ENCODE data around the gene ROCK1. TPM values are rescaled to one million over a fixed set of nuclear protein-coding genes. Genes with fewer than 3 reads are reported as not detected.
A peak's percentile ranks its signal among the peaks of the same experiment; 100 is the strongest.
"Not testable (repeated sequence)": the region's sequence is repeated elsewhere in the genome, so short reads cannot be mapped to it uniquely, and the experiment has no call there.

Gene ROCK1
- 10 to 100 TPM in 3 of 4 donors, 1 to 10 TPM in 1; 6.8 to 42.3 (median 12.4) TPM for polyA plus RNA-seq
- long read RNA-seq, donor 1: 0 reads
- long read RNA-seq, donor 2: 0 reads
- long read RNA-seq, donor 3: 0 reads
- long read RNA-seq, donor 4: 0 reads
- long read RNA-seq, donor 5, partial matches to known transcripts: 6 of 6 reads
- long read RNA-seq, donor 5, other reads (novel, unspliced or antisense): 0 of 6 reads
- long read RNA-seq, donor 6, partial matches to known transcripts: 23 of 23 reads
- long read RNA-seq, donor 6, other reads (novel, unspliced or antisense): 0 of 23 reads
- long read RNA-seq, donor 7: 0 reads
- long read RNA-seq, donor 8: 0 reads
- long read RNA-seq, donor 9: 0 reads
- long read RNA-seq, donor 10: 0 reads

DNA sequence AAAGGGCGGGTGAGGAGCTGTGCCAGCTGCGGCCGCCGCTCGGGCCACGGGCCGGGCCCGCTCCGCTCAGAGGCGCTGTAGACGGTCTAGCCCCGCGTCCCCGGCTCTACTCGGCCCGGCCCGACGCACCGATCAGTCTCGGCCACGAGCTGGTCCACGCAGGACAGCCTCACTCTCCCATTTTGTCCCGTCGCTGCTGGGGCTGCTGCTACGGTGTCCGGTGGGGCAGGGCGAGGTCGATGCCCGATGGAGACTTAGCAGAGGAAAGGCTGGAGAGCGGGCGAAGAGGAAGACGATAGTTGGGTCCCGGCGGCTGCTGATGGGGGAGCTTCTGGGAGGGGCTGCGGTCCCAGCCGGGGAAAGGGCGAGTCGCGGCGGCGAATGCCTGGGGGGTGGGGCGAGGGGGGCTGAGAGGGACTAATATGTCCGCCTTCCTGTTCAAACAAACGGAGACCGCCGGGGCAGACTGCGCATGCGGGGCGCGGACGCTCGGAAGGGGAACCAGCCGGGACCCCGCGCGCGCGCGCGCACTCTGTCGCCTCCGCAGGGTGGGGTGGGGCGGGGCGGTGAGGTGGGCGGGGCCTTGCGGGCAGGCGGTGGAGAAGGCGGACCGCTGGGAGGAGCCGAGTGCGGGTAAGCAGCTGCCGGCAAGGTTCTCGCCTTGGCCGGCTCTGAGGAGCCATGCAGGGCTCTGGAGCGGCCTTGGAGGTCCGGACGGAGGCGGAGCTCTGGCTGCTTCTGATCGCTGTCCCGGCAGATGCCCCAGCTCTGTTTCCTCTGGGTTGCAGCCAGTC is at the start of gene ROCK1:
ROCK1 (minus strand) TSS at position 468 of the 794 bp plus-strand sequence. CDS start 903 bp downstream, outside the sequence.
- Histone ChIP-seq H3K9me3 (ENCODE audit: control insufficient read depth in 2 of 2, insufficient read depth in 1 of 2, low read depth in 1 of 2, low read length in 1 of 2) (no peaks in the 10 kb centered on the region), H3K36me3 (ENCODE audit: control insufficient read depth in 3 of 3, insufficient read depth in 2 of 3, low read depth in 1 of 3, low read length in 3 of 3) (no peaks in the 10 kb centered on the region), H3K27me3 (ENCODE audit: control insufficient read depth in 3 of 3, insufficient read depth in 3 of 3, low read length in 3 of 3) (no peaks in the 10 kb centered on the region), H3K27ac (ENCODE audit: low read depth in 1 of 3, low read length in 2 of 3) (peak within 1 kb of the TSS; percentile 90 to 98 (median 98)), H3K4me1 (ENCODE audit: control insufficient read depth in 3 of 3, insufficient read depth in 2 of 3, low read depth in 1 of 3, low read length in 2 of 3) (peaks cover 4 to 14% (median 9%) of the 10 kb centered on the region in 3 donors), H3K4me3 (ENCODE audit: low read depth in 1 of 3, low read length in 3 of 3) (peak within 1 kb of the TSS; percentile 73 to 96 (median 96))
- 0 to 1% (median 0%) methylated on average over 60 to 80 of the region's 80 CpGs for WGBS, 3 donors
- FAIRE-seq (no peak), DNase-seq (peak; percentile 94 to 98)

- no peak for FAIRE-seq
- Histone ChIP-seq H3K27ac (ENCODE audit: low read depth in 1 of 3, low read length in 2 of 3) (no peak overlapping the region), H3K4me1 (ENCODE audit: control insufficient read depth in 3 of 3, insufficient read depth in 2 of 3, low read depth in 1 of 3, low read length in 2 of 3) (no peaks in the 10 kb centered on the region), H3K36me3 (ENCODE audit: control insufficient read depth in 3 of 3, insufficient read depth in 2 of 3, low read depth in 1 of 3, low read length in 3 of 3) (no peaks in the 10 kb centered on the region), H3K4me3 (ENCODE audit: low read depth in 1 of 3, low read length in 3 of 3) (no peak overlapping the region), H3K9me3 (ENCODE audit: control insufficient read depth in 2 of 2, insufficient read depth in 1 of 2, low read depth in 1 of 2, low read length in 1 of 2) (peaks cover 2 to 17% of the 10 kb centered on the region in 2 donors), H3K27me3 (ENCODE audit: control insufficient read depth in 3 of 3, insufficient read depth in 3 of 3, low read length in 3 of 3) (no peaks in the 10 kb centered on the region)
- no peak for DNase-seq
- WGBS, 3 donors: 89 to 98% (median 91%) methylated on average over 1 of the region's 1 CpG
Observed at GRCh38 chr18:21155443-21155842, 43.8 kb upstream of the ROCK1 start.

DNA sequence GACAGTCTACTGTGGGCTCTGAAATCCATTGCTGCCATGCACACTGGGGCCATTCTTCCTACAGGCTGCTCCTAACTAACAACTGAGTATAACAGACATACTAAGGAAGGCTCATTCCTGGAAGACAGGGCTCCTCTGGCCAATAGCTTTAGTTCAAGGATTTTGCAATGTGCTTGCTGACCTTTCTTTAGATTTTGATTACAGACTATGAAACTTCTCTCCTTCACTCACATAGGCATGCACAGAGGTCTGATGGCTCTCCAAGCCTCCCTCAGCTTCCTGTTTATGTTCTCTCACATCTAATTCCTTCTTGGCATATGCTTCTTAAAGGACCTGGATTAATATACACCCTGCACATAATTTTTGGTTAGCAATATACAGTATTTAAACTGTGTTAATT is 34.4 kb upstream of the ROCK1 start:
- Histone ChIP-seq H3K36me3 (ENCODE audit: control insufficient read depth in 3 of 3, insufficient read depth in 2 of 3, low read depth in 1 of 3, low read length in 3 of 3) (no peaks in the 10 kb centered on the region), H3K27ac (ENCODE audit: low read depth in 1 of 3, low read length in 2 of 3) (no peak overlapping the region), H3K4me1 (ENCODE audit: control insufficient read depth in 3 of 3, insufficient read depth in 2 of 3, low read depth in 1 of 3, low read length in 2 of 3) (no peaks in the 10 kb centered on the region), H3K27me3 (ENCODE audit: control insufficient read depth in 3 of 3, insufficient read depth in 3 of 3, low read length in 3 of 3) (no peaks in the 10 kb centered on the region), H3K4me3 (ENCODE audit: low read depth in 1 of 3, low read length in 3 of 3) (no peak overlapping the region), H3K9me3 (ENCODE audit: control insufficient read depth in 2 of 2, insufficient read depth in 1 of 2, low read depth in 1 of 2, low read length in 1 of 2) (no peaks in the 10 kb centered on the region)
- DNase-seq (no peak), FAIRE-seq (no peak)

- no peaks in the 10 kb centered on the region for H3K36me3 ChIP-seq (ENCODE audit: control insufficient read depth in 3 of 3, insufficient read depth in 2 of 3, low read depth in 1 of 3, low read length in 3 of 3)
- DNase-seq (no peak), FAIRE-seq (no peak)
- H3K9me3 ChIP-seq (ENCODE audit: control insufficient read depth in 2 of 2, insufficient read depth in 1 of 2, low read depth in 1 of 2, low read length in 1 of 2): no peaks in the 10 kb centered on the region
- no peaks in the 10 kb centered on the region for H3K4me1 ChIP-seq (ENCODE audit: control insufficient read depth in 3 of 3, insufficient read depth in 2 of 3, low read depth in 1 of 3, low read length in 2 of 3)
- no peaks in the 10 kb centered on the region for H3K27me3 ChIP-seq (ENCODE audit: control insufficient read depth in 3 of 3, insufficient read depth in 3 of 3, low read length in 3 of 3)
- H3K4me3 ChIP-seq (ENCODE audit: low read depth in 1 of 3, low read length in 3 of 3): no peak overlapping the region
- no peak overlapping the region for H3K27ac ChIP-seq (ENCODE audit: low read depth in 1 of 3, low read length in 2 of 3)
- 63 to 85% (median 81%) methylated on average over 1 of the region's 1 CpG for WGBS, 3 donors
Observed at GRCh38 chr18:21145371-21145770, 33.8 kb upstream of the ROCK1 start.

GRCh38 chr18:21141668-21142422 is 30.2 kb upstream of the ROCK1 start:
- no peak overlapping the region for H3K4me3 ChIP-seq (ENCODE audit: low read depth in 1 of 3, low read length in 3 of 3)
- H3K4me1 ChIP-seq (ENCODE audit: control insufficient read depth in 3 of 3, insufficient read depth in 2 of 3, low read depth in 1 of 3, low read length in 2 of 3): no peaks in the 10 kb centered on the region
- no peaks in the 10 kb centered on the region for H3K27me3 ChIP-seq (ENCODE audit: control insufficient read depth in 3 of 3, insufficient read depth in 3 of 3, low read length in 3 of 3)
- H3K9me3 ChIP-seq (ENCODE audit: control insufficient read depth in 2 of 2, insufficient read depth in 1 of 2, low read depth in 1 of 2, low read length in 1 of 2): peaks cover 0 to 3% of the 10 kb centered on the region in 2 donors
- DNase-seq (no peak), FAIRE-seq (no peak)
- peak overlapping the region in 1 of 3 donors; percentile 2 for H3K27ac ChIP-seq (ENCODE audit: low read depth in 1 of 3, low read length in 2 of 3)
- H3K36me3 ChIP-seq (ENCODE audit: control insufficient read depth in 3 of 3, insufficient read depth in 2 of 3, low read depth in 1 of 3, low read length in 3 of 3): no peaks in the 10 kb centered on the region
- 62 to 69% (median 64%) methylated on average over 5 of the region's 5 CpGs for WGBS, 3 donors

GRCh38 chr18:21137719-21138488 is 26.3 kb upstream of the ROCK1 start:
- 93 to 96% (median 96%) methylated on average over 29 to 41 of the region's 41 CpGs for WGBS, 3 donors
- H3K27ac ChIP-seq (ENCODE audit: low read depth in 1 of 3, low read length in 2 of 3); H3K9me3 ChIP-seq (ENCODE audit: control insufficient read depth in 2 of 2, insufficient read depth in 1 of 2, low read depth in 1 of 2, low read length in 1 of 2); FAIRE-seq; H3K4me3 ChIP-seq (ENCODE audit: low read depth in 1 of 3, low read length in 3 of 3); DNase-seq; H3K4me1 ChIP-seq (ENCODE audit: control insufficient read depth in 3 of 3, insufficient read depth in 2 of 3, low read depth in 1 of 3, low read length in 2 of 3); H3K36me3 ChIP-seq (ENCODE audit: control insufficient read depth in 3 of 3, insufficient read depth in 2 of 3, low read depth in 1 of 3, low read length in 3 of 3); H3K27me3 ChIP-seq (ENCODE audit: control insufficient read depth in 3 of 3, insufficient read depth in 3 of 3, low read length in 3 of 3): not testable (repeated sequence)

- Histone ChIP-seq H3K36me3 (ENCODE audit: control insufficient read depth in 3 of 3, insufficient read depth in 2 of 3, low read depth in 1 of 3, low read length in 3 of 3) (no peaks in the 10 kb centered on the region), H3K4me1 (ENCODE audit: control insufficient read depth in 3 of 3, insufficient read depth in 2 of 3, low read depth in 1 of 3, low read length in 2 of 3) (no peaks in the 10 kb centered on the region), H3K27me3 (ENCODE audit: control insufficient read depth in 3 of 3, insufficient read depth in 3 of 3, low read length in 3 of 3) (no peaks in the 10 kb centered on the region), H3K4me3 (ENCODE audit: low read depth in 1 of 3, low read length in 3 of 3) (no peak overlapping the region), H3K27ac (ENCODE audit: low read depth in 1 of 3, low read length in 2 of 3) (no peak overlapping the region), H3K9me3 (ENCODE audit: control insufficient read depth in 2 of 2, insufficient read depth in 1 of 2, low read depth in 1 of 2, low read length in 1 of 2) (peaks cover 0 to 7% of the 10 kb centered on the region in 2 donors)
- peak; percentile 18 to 31 for DNase-seq
- peak; percentile 64 for FAIRE-seq
- WGBS, 3 donors: 26 to 57% (median 32%) methylated on average over 3 of the region's 3 CpGs
Observed at GRCh38 chr18:21134895-21135294, 23.3 kb upstream of the ROCK1 start.

All from small intestine (tissue), 16 donors.